Measurements from ENCODE around the gene POU2F2.

Gene POU2F2

DNA sequence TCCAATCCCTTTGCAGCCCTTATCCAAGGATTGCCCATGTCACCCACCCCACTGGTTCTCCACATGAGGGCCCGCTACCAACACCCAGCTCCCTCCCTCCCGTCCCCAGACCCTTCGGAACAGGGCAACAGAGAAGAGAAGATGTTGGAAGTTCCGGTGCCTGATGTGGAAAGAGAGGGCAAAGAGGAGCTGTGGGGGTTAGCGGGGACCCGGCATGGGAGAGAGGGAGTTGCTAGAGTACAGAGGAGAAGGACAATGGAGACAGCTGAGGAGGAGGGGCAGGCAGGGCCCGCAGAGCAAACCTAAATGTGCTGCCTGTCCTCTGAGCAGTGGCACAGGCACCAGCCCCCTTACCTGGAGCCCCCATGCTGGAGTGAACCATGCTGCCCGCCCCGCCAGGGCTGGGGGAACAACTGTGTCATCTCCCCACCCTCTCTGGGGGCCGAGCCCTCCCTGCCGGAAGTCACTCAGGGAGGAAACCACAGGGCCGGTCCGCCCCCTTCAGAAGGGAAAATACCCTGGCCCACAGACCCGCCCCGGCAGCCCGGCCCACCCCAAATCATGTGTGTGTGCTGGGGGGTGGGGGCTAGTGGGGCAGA is at the start of gene POU2F2:
Gene POU2F2 (minus strand): TSS at position 417 of the 599 bp plus-strand sequence. CDS start 35 bp downstream, at position 382.
- peak; percentile 54 for DNase-seq

DNA sequence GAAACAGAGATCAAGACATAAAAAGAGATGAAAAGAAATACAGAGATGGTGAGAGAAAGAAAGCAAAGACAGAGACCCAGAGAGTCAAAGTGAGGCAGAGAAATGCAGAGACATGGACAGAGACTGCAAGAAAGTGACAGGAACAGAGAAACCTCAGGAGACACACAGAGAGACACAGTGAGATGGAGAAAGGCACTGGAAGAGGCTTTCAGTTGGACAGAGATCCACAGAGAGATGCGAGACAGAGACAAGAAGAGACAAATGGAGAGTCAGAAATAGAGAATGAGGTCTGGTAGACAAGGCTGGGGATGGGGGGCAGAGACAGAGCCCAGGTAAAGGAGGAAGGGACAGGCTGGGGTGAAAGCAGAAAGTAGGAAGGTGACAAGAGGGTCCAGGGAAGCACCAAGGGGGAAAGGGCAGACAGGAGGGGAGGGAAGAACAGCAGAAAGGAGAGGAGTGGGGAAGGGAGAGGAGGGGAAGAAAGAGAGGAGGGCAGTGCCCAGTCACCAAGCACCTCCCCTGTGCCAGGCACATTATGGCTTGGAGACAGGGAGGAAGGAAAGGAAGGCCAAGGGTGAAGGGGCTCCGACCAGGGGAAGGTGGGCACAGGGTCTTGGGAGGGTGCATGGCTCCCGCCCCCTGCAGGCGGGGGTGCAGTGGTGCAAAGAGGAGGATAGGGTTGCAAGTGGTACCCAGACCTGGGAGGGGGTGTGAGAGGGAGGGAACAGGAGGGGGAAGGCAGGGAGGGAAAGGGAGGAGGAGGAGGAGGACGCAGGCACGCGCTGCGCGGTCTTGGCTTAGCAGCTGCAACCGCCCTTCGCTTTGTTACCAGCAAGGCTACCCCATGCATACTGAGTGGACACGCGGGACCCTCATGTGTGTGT is 46.8 kb upstream of the POU2F2 start:
- no peak for DNase-seq

DNA sequence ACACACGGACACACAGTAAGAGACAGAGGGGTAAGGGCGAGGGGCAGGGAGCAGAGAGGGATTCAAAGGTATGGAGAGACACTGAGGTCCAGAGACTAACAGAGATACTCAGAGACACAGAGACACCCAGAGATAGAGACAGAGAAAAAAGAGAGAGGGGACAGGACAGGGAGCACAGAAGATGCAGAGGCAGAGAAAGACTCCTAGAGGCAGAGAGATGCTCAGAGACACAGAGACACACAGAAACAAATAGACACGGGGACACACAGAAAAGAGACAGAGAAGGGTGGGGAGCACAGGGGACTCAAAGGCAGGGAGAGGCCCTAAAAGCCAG is 45.4 kb upstream of the POU2F2 start:
- DNase-seq, result no peak

DNA sequence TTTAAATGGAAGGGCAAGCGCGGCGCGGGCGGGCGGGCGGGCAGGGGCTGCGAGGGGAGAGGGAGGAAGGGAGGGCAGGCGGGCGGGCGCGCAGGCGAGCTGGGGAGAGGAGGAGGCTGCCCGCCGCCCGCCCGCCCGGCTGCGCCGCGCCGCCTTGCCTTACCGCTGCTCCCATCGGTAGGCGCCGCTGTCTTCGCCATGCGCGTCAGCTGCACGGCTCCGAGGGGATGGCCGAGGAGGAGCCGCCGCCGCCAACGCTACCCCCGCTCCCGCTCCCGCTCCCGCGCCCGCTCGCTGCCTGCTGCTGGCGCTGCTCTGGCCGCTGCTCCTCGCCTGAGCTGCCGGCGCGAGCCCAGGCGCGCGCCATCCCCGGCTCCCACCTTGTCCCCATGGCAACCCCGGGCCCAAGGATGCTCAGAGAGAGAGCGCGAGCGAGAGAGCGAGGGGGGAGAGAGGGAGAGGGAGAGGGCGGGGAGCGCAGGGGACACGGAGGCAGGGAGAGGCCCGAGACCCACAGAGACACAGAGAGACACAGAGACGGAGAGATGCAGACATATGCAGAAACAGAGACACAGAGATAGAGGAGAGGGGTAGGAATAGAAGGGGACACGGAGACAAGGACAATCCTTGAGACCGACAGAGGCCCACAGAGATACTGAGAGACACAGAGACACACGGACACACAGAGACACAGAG is 44.9 kb upstream of the POU2F2 start:
- peak; percentile 79 for DNase-seq

DNA sequence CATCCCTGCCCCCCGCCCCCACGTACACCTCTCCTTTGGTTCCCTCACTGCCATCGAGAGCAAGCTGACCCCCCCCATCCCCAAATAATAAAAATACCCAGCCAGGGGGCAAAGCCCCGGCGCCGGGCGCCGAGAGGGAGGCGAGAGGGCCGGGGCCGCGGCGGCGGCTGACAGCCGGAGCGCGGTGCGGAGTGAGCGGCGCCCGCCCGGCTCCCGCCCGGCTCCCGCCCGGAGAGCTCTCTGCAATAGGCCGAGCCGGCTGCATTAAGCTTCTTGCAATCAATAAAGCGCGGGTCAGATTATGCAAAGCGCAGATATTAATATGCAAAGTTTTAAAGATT is 44.4 kb upstream of the POU2F2 start:
- no peak for DNase-seq

DNA sequence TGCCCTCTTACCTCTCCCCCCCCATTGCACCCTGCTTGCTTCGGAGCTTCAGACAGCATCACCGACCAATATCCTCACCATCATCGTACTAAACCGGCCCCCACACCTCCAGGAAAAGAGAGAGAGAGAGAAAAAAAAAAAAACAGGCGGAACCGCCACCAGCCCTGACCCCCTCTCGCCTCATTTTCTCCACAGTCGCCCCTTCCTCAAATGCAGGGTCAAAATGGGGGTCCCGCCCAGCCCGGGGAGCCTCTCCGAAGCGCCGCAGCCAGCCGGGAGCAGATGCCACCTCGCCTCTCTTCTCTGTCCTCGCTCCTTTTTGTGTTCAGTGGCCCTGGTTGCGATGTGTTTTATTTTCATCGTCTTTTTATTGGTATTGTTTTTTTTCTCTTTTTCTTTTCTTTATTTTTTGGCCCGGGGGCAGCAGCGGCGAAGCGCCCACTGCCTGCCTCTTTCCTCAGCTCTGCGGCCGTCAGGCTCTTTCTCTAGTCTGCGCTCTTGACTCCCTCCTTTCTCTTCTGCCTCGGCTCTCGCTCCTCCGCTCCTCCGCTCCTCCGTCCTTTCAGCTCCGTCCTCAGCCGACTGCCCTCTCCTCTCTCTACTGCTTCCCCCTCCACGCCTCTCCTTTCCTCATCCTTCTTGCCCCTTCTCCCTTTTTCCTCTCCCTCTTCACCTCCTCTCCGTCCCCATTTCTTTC is 43.9 kb upstream of the POU2F2 start:
- DNase-seq, result peak; percentile 39

DNA sequence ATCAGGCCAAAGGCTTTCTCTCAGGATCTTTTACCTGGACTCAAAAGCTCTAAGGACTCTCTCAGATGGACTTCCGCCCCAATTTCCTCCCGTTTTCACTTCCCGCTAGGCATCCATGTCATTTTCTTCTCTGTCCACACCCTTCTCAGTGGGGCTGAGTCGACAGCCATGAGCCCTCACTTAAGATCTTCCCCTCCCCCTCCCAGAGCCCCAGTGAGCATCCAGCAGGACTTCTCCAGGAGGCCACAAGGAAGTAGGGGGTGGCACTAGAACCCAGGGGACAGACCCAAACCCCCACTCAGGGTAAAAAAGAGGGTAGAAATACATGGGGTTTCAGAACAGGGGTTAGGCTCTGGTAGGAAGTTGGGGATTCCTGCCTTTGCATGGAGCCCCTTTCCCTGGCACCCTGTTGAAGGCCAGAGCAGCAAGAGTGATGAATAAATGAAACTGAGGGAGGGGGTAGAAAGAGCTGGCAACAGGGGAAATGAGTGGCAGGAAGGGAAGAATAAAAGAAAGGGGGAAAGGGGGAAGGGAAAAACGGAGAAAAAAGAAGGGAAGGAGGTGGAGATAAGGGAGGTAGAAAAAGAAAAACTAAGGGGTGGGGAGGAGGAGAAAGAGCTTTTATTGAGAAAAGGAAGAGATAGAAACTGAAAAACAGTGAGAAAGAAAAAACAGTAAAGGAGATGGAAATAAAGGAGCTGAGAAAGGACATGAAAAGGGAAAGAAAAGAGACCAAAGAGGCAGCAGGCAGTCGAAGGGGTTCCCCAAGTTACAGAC is 42.9 kb upstream of the POU2F2 start:
- DNase-seq, result no peak

DNA sequence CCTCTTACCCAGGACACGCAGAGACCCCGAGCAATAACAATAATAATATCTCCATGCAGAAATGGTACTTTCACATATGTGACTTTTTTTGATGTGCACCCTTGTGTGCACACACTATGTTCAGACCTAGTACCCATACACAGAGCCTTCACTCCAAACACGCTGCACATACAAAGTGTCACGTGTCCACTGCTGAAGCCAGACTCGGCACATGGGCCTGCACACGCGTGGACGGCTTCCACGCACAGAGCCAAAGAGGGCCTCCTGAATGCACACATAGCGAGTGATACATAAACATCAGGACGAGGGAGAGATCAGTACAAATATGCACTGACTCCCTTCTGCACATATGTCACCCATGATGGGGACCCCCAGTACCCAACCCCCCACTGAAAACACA is 41.9 kb upstream of the POU2F2 start:
- no peak for DNase-seq

DNA sequence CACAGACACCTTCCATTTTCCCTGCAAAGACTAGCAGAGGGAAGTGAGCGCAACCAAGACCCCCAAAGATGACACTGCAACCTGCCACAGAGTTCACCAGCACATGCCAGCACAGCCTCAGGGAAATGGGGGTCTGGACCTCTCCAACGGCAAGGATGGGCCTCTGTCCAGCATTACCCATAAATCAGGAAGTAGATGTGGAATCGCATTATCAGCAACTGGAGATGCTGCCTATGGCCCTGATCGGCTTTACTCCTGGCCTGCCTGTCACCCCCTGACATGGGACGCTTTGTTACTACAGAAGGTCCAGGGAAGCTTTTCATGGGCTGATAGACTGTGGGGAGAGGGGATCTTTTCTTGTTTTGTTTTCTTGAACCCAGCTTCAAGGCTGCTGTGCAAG is 41.4 kb upstream of the POU2F2 start:
- DNase-seq, result no peak

DNA sequence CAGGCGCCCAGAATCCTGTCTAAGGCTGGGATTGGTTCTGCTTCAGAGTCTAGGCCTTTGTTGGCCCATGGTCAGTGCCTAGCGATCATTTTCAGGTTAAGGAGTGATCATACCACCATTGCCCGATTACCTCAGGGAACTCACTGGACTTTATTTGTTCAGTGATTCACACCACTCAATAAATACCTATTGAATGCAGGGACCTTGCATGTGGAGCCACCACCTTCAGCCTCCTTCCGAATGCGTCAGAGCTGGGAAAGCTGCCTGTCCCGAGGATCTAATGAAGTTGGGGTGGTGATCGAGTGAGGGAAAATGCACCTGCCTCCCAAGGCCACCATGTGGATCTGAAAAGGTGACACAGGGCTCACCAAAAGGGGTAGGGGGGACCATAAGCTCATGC is 40.0 kb upstream of the POU2F2 start:
- DNase-seq, result no peak

DNA sequence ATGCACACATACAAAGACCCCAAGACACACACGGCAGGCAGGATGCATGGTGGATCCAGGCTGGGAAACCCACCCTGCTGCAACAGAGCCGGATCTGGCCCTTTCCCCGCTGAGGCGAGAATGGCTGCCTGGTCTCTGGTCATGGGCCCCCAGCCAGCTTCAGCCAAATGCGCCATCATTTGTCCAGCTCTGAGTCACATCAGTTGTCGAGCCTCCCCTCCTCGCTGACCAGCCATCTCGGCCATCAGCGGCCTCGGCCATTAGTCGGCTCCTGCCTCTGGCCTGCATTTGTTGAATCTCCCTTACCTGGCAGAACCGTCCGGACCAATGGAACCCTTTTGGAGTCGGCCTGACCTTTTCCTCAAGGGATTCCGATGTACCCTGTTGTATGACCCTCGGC is 38.5 kb upstream of the POU2F2 start:
- no peak for DNase-seq

DNA sequence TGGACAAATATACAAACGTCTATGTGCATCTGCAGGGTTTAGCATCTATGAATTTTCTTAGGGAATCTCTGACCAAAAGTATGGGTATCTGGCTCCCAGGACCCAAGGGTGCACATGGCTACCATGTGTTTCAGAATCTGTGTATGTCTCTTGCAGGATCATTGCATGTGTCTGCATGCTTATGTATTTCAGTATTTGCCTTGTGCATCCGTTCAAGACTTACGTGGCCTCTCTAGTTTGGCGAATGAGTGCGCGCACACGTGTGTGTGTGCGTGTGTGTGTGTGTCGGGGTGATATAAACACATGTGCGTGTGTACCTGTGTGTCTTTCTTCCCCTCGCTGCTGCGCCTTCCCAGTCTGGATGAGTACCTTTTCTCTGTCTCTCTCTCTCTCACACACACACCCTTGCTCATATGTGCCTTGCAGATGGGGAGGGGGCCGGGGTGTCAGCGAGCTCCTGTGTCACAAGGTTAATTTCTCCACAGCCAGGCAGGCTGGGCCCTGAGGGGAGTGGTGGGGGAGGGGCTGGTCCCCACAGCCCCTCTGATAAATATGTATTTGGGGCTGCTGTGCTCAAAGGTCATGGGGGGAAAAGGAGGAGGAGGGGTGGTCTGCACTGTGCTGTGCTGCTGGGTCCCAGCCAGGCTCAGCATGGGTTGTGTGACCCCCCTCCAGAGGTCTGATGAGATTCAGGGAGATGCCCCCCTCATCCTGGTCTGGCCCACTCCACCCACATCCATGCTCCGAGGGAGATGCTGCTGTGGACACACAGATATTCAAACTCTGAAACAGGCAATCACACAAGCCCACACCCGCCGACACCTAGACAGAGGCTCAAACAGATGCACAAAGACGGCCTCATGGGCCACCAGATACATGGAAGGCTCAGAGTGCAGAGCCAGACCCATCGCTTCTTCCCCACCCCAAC is 37.5 kb upstream of the POU2F2 start:
- no peak for DNase-seq

DNA sequence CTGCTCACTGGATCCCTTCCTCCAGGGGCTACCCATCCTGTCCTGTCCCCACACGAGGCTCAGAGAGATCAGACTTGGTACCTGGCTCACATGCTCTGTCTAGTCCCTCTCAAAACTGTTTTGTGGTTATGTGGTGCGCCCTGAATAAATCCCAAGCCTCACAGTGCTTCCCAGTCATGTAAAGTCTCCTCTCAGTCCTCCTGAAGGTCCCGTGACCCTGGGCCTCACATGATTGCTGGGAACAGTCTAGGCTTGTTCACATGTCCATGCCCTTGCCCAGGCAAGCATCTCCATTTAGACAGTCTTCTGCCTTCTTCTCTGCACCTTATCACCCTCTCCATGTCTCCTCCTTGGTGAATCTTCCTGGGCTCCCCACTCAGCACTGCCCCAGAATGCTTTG is 36.0 kb upstream of the POU2F2 start:
- no peak for DNase-seq

DNA sequence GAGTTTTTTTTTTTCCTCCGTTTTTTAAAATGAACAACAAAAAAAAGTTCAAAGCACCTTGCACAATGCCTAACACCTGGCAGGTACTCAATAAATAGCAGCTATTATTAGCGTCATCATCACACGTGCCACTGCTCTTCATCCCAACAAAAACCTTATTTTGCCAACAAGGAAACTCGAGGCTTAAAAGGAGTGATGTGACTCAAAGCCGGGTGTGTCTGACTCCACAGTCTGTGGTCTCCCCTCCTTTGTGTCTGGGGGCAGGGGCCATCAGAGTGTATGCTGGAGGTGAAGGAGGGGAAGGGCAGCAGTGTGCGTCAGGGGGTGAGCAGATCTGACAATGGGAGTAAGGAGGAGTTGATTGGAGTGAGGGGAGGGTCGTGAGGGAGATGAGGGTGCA is 34.1 kb upstream of the POU2F2 start:
- DNase-seq, result no peak

DNA sequence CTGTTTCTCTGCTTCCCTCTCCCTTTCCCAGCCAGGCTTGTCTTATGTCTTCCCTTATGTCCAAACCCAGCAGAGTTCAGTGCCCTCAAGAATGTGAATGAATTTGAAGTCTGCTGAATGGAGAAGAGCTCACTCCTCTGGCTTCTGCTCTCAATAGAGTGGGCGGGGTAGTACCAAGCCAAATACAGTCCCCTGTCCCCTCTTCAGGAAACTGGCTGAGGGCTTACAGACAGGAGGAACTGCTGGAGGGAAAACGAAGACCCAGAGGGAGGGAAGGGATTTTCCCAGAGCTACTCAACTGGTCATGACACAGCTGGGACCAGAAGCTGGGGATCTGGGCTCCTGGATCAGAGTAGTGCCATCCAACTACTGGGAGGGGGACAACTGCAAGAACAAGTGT is 32.9 kb upstream of the POU2F2 start:
- DNase-seq, result no peak

DNA sequence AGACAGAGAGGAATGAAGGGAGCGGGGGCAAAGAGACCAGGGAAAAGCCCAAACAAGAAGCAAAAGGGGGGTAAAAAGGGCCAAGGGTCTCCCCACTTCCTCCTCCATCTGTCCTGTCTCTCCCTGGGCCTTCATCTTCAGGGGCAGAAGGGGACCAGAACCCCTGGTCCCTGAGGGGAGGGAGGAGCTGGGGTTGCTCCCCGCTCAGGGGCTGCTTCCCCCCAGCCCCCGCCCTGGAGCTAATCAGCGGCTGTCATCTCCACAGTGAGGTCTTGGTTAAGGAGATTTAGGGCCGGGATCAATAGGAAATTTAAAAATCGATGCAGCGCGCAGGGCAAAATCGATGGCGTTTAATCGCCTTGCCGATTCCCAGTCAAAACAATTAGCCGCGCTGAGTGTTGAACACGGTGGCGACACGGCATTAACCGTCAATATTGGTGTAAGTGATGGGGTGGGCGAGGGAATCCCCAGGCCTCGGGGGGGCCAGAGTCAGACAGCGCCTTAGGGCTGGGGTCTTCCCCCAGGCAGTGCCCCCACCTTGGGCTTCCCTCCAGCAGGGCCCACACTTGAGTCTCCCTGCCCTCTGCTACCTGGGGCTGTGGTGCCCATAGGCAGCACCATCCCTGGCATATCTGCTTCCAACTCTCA is 29.5 kb upstream of the POU2F2 start:
- DNase-seq, result no peak

DNA sequence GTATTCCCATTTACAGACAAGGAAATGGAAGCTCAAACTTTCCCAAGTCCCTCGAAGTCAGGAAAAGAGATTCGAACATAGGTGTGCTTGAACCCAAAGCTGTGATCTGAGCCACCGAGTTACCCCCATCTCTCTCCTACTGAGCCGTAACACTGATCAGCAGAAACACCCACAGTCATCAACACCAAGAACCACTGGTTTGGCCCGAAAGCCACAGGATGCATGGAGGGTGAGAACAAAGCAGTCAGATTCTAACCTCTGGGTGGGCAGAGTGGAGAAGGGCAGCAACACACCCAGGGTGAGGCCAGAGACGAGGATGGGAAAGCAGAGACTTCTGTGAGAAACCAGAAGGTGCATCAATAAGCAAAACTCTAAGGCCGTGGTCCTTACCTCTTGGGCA is 27.7 kb upstream of the POU2F2 start:
- no peak for DNase-seq

DNA sequence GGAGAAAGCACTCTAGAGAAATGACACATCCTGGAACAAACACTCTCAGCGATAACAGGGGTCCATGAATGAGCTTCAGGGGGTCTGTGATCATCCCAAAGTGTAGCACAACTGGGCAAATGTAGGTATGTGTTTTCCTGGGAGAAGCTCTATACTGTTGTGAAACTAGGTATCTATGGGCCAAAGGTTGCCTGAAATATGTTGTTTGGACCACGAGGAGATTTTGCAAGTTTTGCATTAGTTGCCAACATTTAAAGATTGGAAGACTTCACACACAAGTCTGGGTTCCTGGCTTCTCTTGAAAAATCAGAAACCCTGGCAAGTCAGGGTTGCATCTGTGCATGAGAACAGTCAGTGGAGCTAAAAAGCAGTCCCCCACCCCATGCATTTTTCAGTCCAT is 26.7 kb upstream of the POU2F2 start:
- no peak for DNase-seq

DNA sequence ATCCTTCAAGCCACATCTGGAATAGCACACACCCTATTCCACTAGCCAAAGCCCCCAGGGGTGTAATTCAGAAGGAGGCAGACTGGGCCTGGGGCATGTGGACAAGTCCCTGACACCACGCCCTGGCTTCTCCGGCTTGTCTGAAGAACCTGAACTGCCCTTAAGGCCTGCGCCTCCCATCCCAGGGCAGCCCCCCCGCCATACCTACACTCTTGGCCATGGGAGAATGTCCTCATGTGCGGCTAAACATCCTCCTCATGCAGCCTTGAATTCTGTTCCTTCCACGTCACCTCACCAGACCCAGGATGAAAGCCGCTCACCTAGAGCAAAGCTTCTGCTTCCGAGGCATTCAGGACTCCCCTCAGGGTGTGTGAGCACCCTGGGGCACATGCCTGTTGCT is 24.3 kb upstream of the POU2F2 start:
- no peak for DNase-seq

DNA sequence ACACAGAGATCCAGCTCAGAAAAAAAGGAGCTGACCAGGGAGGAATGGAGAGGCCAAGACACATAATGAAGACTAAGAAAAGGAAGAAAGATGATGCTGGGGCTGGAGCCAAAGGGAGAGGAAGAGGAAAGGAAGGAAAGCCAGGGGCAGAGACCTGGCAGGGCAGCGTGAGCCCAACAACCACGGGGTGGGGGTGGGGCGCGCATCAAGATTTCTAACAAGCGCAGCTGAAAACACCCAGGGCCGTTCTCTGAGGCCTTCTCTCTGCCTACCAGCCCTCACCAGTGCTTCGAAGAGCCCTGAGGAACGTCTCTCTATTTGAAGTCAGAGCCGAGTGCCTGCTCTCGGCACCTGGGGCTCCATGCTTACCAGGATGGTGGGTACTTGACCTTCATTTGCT is 23.6 kb upstream of the POU2F2 start:
- no peak for DNase-seq
